SK-N-MC (cell line): Measurements from ENCODE around the gene ABCB11.

Experiments
- EZH2 ChIP-seq: fragments of 200-600 bp; sonication (generic); IDR thresholded peaks from one replicate; pipeline ENCODE4 v1.6.1; 2017; ENCODE audit warnings: antibody characterized with exemption
- FOXP2 ChIP-seq: optimal IDR thresholded peaks from 2 replicates; pipeline ENCODE3; 2011; ENCODE audit warnings: mild to moderate bottlenecking, moderate library complexity; ENCODE audit not compliant: insufficient read depth; ENCODE audit errors: extremely low read length, control extremely low read depth
- POLR2AphosphoS5 ChIP-seq: IDR thresholded peaks from 2 replicates; pipeline ENCODE4 v1.6.1; 2012; ENCODE audit warnings: mild to moderate bottlenecking, low read depth, low read length, borderline replicate concordance

GRCh38 chr2:168894720-168895119, 136.4 kb downstream of the ABCB11 start:
- TF ChIP-seq EZH2 (no peak), POLR2AphosphoS5 (no peak), FOXP2 (no peak)
